ENCODE results near the gene SLC13A3.

- TF ChIP-seq POLR2A (IDR thresholded peaks at IDR 0.05) (no peak), CTCF (IDR thresholded peaks at IDR 0.05) (no peak)
Measured at GRCh38 chr20:46622165-46622564, 29.1 kb downstream of the SLC13A3 start.
